ENCODE measurements around the gene CELSR1.

Gene CELSR1, protein sequence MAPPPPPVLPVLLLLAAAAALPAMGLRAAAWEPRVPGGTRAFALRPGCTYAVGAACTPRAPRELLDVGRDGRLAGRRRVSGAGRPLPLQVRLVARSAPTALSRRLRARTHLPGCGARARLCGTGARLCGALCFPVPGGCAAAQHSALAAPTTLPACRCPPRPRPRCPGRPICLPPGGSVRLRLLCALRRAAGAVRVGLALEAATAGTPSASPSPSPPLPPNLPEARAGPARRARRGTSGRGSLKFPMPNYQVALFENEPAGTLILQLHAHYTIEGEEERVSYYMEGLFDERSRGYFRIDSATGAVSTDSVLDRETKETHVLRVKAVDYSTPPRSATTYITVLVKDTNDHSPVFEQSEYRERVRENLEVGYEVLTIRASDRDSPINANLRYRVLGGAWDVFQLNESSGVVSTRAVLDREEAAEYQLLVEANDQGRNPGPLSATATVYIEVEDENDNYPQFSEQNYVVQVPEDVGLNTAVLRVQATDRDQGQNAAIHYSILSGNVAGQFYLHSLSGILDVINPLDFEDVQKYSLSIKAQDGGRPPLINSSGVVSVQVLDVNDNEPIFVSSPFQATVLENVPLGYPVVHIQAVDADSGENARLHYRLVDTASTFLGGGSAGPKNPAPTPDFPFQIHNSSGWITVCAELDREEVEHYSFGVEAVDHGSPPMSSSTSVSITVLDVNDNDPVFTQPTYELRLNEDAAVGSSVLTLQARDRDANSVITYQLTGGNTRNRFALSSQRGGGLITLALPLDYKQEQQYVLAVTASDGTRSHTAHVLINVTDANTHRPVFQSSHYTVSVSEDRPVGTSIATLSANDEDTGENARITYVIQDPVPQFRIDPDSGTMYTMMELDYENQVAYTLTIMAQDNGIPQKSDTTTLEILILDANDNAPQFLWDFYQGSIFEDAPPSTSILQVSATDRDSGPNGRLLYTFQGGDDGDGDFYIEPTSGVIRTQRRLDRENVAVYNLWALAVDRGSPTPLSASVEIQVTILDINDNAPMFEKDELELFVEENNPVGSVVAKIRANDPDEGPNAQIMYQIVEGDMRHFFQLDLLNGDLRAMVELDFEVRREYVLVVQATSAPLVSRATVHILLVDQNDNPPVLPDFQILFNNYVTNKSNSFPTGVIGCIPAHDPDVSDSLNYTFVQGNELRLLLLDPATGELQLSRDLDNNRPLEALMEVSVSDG (N-terminal part only)

DNA sequence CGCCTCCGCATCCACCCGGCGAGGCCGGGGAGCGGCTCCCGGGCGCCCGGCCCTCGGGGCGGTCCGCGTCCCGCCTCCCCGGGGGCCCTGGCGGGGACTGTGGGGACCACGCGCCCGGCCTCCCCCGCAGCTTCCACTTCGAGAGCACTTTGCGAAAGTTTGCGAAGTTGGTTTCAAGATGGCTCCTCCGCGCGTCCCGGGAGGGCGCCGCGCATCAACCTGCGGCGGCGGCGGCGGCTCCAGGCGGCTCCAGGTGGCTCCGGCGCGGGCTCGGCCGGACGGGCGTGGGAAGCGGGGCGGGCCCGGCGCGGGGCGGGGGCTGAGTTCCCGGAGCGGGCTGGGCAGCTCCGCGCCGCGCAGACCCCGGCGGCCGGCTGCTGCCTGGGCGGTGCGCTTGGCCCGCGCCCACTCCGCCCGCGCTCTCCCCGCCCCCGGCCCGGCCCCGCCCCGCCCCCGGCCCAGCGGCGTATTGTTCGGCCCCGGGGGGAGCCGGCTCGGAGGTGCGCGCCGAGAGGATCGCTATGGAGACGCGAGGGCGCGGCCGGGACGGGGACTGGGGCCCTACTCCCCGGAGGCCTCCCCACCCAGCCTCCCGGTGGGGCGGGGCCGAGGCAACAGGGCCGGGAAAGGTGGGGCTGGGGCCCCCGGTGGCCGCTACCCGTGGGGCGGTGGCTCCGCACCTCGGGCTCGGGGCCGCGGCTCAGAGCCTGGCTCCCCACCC is at the start of gene CELSR1:
CELSR1 (minus strand) TSS at position 396 of the 721 bp plus-strand sequence. CDS start 450 bp downstream, outside the sequence.
- no peak for DNase-seq

DNA sequence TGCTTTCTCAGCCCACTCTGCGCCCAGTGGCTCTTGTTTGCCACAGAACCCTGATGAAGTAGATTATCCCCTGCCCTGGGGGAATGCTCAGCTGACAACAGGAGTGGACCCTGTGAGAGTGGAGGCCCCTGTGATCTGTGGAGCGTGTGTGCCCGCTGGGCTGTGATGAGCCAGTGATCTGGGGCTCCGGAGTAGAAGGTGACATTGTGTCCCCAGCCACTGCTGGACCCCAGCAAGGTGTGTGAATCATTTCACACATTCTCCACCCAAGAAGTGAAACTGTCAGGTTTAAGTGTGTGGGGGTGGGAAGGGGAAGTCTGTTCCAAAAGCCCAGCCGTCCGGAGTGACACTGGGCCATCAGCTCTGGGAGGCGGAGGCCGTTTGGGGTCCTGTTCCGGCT is 49.6 kb upstream of the CELSR1 start:
- no peak for DNase-seq

DNA sequence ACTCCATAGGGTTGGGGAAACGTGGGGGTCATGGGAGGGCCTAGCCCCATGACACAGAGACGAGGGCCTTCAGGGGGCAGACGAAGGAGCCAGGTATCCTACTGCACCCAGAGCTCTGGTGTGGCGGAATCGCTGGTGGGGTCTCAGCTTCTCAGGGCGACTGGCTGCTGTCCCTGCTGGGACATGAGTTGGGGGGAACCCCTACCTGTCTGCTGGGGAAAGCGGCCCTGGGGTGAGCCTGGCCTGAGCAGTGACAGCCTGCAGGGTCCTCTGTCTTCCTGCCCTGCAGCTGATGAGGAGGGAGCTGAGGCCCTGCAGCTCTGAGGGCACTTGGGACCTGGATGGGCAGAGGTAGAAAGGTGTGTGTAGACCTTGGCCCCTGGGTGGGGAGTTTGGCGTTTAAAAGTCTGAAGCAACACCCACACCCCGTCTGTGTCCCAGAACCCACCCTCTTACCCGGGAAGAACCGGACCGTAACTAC is 49.2 kb upstream of the CELSR1 start:
- no peak for DNase-seq

DNA sequence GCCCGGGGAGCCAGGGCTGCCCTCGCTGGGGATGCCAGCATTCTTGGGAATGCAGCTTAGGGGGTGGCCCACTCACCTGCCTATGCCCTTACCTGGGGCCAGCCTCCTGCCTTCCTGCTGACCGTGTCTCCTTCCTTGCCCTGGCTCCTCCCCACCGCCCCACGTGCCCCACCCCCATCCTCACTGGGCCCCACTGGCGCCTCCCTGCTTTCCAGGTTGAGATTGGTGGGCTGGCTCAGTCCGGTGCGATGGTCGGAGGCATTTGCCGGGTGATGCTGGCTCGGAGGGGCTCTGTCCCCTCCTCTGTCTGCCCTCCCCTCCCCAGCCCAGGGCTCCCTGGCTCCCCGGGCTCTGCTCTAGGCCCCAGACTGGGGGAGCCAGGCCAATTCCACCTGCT is 48.7 kb upstream of the CELSR1 start:
- DNase-seq: no peak

DNA sequence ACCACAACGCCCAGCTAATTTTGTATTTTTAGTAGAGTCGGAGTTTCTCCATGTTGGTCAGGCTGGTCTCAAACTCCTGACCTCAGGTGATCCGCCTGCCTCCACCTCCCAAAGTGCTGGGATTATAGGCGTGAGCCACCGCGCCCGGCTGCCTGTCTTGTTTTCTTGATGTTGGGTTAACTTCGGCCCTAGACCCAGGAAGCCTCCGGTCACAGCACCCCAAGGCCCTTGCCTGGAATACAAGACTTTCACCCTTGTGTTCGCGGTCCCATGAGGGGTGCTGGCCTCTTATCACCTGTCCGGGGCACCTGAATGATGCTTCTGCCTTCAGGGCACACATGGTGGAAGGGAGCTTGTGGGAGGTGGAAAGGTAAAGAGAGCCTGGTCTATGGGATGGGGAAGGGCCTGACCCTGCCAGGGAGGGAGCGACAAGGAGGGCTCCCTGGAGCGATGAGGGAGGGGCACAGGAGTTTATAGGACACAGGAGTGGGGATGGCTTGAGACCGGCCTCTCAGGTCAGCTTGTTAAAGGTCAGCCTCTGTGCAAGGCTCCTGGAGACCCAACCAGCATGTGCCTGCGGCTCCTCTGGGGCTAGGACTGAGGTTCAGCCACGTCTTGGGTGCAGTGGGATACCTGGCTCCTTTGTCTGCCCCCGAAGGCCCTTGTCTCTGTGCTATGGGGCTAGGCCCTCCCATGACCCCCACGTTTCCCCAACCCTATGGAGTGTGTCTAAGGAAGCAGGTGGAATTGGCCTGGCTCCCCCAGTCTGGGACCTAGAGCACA is 48.1 kb upstream of the CELSR1 start:
- DNase-seq: no peak

DNA sequence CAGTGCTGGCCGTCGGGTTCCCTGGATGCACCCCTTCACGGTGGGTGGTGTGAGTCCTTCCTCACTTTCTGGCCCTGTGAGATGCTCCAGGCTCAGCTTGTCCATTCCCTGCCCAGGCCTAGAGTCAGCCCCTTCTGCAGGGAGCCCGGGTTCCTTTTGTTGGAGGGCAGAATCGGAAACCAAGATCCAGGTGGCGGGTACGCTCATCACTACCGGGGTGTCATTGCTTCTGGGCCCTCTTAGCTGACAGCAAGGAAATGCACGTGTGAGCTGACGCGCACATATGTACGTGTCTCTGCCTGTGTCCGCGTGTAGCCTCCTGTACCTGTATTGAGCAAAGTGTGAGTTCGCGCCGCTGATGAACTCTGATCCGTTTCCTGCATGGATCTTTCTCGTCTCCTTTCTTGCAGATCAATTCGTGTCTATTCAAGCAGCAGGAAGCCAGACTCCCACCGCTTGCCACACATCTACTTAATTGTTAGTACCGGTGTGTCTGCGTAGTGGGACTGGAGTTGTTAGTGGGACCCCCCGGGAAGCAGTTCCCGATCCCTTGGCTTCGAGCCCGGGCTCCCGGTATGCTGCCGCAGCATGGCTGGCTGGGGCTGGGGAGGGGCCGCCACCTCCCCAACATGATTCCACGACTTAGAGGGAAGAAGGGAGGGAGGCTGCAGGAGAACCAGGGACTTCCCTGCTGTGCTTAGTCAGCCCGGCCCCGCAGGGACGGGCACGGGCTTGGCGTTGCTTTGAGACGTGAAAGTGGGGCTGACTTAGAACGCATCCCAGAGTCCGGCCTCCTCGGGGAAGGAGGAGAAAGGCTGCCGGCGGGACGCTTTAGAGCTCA is 46.9 kb upstream of the CELSR1 start:
- DNase-seq: no peak

DNA sequence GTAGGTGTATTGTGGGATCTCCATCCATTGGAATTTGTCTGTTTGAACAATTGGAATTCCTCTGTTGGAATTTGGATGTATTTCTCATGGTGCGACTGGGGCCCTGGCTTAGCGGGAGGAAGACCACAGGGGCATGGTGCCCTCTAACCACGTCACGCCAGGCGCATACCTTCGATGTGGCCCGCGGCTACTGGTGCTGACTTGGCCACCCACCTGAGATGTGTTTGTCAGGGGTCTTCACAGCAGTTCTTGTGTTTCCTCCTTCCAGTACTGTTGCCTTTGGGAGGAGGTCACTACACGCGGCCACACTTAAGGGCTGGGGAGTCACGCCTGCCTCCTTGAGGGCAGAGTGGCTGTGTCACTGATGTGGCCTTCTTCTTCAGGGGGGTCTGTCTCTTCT is 46.2 kb upstream of the CELSR1 start:
- DNase-seq: no peak

DNA sequence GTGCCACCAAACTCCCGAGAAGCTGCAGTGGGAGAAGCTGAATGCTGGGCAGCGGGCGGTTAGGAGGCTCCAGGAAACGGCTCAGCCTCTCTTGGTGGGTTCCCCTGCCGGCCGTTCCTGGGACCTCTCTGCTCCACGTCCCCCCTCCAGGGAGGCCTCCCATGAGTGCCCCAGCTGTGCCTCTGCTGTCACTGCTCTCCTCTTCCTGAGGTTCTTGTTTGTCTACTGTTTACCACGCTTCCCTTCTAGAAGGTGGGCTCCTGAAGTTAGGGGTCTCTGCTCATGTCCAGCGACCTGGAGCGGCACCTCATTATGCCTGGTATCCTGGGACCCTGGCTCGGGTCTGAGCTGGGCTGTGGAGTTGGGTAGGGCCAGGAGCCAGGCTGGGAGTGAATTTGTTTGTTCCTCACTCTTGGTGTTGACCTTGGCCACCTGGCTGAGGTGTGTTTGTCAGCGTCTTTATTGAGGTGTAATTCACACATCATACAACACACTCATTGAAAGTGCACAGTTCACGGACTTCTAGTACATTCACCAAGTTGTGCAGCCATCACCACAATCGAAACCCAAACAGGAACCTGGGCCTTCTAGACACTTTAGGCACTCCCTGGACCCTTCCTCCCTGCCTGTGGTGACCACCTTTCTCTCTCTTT is 45.0 kb upstream of the CELSR1 start:
- DNase-seq: no peak

DNA sequence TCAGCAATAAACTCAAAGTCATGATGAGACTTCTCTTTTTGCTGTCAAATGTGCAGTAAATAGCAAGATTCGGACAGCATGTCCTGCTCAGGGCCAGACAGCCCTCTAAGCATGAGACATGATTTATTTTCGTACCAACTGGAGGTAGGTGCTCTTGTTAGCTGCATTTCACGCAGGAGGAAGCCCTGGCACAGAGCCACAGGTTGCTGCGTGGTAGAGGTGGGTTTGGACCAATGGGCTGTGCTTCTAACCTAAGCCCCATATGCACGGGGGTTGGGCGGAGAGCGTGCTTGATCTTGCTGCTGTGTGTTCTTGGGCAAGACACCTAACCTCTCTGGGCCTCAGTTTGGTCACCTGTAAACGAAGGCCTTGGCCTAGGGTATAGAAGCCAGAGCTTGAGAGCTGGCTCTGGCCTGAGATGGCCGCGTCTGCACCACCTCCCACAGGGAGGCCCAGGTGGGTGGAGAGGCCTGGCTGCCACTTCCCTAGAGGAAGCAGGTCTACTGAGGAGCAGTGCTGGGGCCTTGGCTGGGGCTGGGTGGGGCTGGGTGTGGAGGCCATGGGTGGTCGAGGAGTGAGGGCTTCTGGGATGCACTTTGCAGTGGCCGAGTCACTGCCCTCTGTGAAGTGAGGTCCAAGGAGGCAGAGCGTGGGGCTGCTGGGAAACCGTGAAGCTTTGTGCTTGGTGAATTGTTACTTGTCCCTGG is 44.3 kb upstream of the CELSR1 start:
- DNase-seq: no peak

DNA sequence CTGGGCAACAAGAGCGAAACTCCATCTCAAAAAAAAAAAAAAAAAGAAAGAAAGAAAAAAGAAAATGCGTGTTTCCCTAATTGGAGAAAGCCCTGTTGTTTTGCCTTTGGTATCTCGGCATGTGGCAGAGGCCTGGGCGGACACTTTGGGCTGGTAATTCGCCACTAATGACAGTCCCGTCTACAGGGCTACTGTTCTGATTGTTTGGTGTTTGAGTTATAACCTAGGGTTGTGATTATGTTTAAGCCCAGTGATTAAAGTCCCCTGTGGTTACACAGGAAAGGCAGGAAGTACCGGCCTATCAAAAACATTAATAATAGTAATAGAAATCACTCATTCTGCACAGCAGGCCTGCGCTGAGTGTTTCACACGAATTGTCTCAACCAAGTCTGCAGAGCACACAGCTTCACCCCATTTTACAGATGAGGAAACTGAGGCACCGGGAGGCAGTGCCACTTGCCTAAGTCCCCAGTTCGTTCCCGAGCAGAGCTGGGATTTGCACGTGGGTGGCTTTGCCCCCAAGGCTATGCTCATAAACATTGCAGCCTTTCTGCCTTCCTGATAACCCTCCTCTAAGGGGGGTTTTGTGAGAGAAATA is 43.6 kb upstream of the CELSR1 start:
- DNase-seq: no peak

DNA sequence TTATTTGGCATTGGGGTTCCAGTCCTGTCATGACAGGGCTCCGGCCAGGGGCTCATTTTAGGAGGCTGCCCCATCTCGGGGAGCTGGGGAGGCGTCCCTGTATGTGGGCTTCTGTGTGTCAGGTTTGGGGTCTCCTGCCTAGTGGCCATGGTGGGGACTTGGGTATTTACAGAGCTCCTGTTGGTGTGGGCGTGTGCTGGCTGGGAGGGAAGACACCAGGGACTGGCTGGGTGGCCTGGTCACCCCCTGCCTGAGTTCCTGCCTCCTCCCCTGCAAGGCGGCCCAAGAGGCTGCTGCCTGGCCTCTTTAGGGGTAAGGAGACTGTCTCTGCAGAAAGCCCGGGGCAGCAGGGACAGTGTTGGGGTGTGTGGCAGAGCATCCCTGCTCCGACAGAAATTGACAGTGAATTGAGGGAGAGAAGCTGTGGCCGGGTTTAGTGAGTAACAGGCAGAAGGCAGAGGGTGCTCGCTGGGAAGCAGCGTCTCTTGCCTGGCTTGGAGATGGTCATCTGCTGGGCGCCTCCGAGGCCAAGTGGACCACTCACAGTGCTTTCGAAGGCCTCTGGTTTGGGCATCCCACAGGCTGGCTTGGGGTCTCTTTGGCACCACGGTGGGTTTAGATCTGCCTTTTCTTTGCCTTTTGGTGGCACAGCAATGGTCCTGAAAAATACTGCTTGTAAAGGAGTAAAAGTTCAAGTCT is 42.5 kb upstream of the CELSR1 start:
- no peak for DNase-seq

DNA sequence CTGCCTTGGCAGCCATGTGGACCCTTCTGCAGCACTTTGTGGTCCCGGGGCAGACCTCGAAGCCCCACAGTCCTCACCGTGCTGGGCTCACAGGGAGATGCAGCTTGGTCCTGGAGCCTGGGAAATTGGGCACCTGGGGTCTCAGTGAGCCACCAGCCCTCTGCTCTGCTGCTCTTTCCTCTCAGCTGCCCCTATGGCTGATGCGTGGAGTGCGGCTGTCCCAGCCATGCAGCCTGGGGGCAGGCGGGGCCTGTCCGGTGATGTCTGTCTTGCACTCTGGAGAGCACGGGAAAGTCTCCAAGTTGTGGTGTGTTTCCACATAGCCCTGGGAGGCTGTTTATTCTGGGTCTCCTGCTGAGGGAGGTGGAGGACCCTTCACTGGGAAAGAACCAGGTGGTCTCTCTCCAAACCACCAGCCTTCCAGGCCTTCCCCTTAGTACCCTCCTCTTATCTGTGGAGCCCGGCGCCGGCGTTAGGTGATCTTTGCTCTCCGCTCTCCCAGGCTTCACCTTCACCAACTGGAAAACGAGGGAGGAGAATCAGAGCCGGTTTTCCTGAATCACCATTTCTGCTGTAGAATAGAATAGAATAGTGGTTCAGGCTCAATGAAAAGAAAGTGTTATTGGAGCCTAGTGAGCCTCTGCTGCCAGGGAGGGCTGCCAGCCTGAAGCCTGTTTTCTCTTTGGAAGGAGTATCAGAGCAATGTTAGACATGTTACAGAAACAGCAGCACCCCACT is 41.6 kb upstream of the CELSR1 start:
- DNase-seq: no peak

DNA sequence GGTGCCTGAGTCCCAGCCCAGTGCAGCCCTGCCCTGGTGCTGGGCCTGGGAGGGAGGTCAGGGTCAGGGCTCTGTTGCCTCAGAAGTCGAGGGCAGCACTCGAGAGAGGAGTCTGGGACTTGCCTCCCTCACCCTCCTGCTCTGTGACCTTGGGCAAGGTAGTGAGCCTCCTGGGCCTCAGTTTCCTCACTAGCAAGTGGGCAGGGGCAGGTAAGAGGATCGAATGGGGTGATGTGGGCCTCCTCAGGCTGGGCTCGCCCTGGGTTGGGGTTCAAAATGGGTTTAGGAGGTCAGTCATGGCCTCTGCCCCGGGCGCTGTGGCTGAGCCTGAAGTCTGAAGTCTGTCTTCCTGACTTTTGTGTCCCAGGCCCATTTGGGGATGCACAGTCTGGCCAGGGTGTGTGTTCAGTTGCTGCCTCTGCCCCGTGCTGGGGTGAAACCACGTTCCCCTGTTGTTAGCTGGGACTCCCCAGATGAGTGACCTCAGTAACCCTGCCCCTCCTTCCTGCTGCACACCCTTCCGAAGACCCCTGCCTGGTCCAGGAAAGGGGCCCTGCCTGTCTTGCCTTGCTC is 40.9 kb upstream of the CELSR1 start:
- no peak for DNase-seq

DNA sequence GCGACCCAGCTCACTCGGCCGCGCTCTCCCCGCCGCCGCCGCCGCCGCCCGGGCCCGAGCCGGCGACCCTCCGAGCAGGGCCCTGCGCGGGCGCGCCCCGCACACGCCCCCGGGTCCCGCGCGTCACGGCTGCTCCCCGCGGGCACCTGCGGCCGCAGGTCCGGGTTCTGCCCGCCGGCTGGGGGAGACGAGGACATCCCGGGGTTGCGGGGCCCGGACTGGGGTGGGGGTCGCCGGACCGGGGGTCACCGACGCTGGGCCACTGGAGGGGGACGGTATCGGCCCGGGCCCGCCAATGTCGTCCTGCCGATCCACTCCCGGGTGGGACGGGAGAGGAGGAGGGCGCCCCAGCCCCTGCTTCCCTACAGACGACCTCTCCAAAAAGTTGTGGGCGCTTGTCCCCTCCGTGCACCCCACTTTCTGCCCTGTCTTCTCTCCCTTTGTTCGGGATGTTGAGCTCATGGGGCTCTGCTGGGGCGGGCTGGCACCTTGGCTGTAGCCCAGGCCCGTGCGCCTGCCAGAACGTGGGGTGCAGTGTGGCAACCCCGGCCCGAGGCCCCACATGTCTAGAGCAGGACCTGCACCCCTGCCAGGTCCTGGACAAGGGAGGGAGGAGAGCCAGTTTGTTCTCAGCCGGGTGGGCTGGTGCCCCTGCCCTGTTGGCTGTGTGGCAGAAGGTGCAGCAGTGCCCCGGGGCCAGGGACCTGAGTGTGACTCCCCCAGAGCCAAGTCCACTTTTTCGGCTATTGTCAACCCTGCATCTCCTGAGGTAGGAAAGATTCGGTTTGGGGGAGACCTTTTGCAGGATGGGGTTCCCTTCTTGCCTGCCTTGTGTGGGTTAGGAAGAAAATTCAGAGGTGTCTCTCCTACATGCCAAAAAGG is 40.2 kb upstream of the CELSR1 start:
- peak; percentile 46 for DNase-seq

DNA sequence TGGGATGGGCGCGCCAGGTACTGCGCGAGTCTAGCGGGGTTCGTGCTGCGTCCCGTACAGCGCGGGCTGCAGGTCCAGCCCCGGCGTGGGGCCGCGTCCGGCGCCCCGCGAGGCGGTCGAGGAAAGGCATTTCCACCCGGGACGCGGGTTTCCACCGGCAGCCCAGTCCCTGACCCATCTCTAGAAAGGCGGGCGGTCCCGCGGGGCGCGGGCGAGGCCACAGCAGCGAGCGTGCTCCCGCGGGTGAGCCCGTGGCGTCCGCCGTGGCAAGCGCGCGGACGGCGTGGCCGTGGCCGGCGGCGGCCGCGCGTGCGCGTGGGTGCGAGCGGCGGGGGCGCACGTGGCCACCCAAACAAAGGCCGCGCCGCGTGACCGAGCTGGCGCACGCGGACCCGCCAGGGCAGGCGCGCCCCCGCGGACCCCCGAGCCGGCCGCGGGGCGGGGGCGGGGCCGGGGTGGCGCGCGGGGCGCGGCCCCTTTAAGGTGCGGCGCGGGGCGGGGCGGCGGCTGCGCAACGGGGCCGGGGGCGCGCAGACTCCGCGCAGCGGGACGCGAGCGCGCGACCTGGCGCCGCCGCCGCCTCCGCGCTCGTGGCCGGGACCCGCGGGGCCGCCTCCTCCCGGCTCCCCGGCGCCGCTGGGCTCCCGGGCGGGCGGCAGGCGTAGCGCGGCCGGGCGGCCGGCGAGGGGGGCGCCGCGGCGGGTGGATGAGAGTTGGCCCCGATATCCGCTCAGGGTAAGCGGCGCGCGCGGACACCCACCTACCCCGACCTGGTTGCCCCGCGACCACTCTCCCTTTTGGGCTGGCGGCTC is 39.3 kb upstream of the CELSR1 start:
- peak; percentile 55 for DNase-seq
